HepG2 (cell line): Measurements from ENCODE around the gene HPS3. TPM values are rescaled to one million over a fixed set of nuclear protein-coding genes. Genes with fewer than 3 reads are reported as not detected.

Source experiments
- ATAC-seq: fragments of 200-7000 bp; cut with Tn5 transposase; 3 replicates; pipeline ENCODE4 v1.9.1; 2020; ENCODE audit warnings: mild to moderate bottlenecking, moderate library complexity
- BruUV-seq: library from RNA; stranded (reverse); fragments of 400-500 nt; replicated peaks from 2 replicates; lab custom pipeline; 2021; lab: Mats Ljungman, UMichigan
- CTCF ChIA-PET: fragments of 300-600 bp; formaldehyde crosslinking; extraction: SDS; loops from one replicate; lab custom pipeline; 2021; ENCODE audit warnings: low total read pairs, inconsistent platforms, low intra/inter-chr PET ratio; lab: Yijun Ruan, JAX
- POLR2A ChIA-PET: fragments of 350-600 bp; sonication (Branson Sonifier 250); formaldehyde crosslinking; loops from one replicate; lab custom pipeline; 2020; ENCODE audit warnings: antibody characterized with exemption, inconsistent platforms; lab: Yijun Ruan, JAX
- DNase-seq: peaks from one replicate; pipeline ENCODE4 v3.0.0-alpha.2; 2015; ENCODE audit warnings: low spot score
- FAIRE-seq: peaks from 3 replicates; lab custom pipeline; 2011; peaks lifted over from hg19 to GRCh38; lab: Jason Lieb, UNC
- H2AFZ ChIP-seq: one replicate; pipeline ENCODE4 v1.6.1; 2011; ENCODE audit warnings: low read length, inconsistent platforms
- H3K27ac ChIP-seq: fragments of 300-600 bp; 3 replicates; pipeline ENCODE4 v1.8.0; 2011; ENCODE audit warnings: mixed run types, mild to moderate bottlenecking, mixed read lengths, low read length, inconsistent platforms; ENCODE audit not compliant: insufficient read depth; ENCODE audit errors: extremely low read length
- H3K27me3 ChIP-seq, 2 experiments: fragments of 200-600 bp in 1 of 2; 2 replicates in 1 of 2; 3 replicates in 1 of 2; pipeline versions ENCODE4 v1.6.0 to v1.8.0; 2011; ENCODE audit warnings: low read length in 2 of 2, mild to moderate bottlenecking in 2 of 2, moderate library complexity in 2 of 2, inconsistent platforms in 1 of 2; ENCODE audit not compliant: insufficient read depth in 2 of 2, control insufficient read depth in 1 of 2
- H3K36me3 ChIP-seq, 2 experiments: fragments of 200-600 bp in 1 of 2; replicated peaks in 1 of 2; 2 replicates in 1 of 2; 3 replicates in 1 of 2; pipeline versions ENCODE4 v1.5.1 to v1.8.0; 2011; ENCODE audit warnings: low read length in 2 of 2, inconsistent platforms in 1 of 2; ENCODE audit not compliant: insufficient read depth in 2 of 2, control insufficient read depth in 1 of 2
- H3K4me1 ChIP-seq: 2 replicates; pipeline ENCODE4 v1.5.1; 2012; ENCODE audit warnings: low read length, inconsistent platforms; ENCODE audit not compliant: insufficient read depth
- H3K4me2 ChIP-seq: 2 replicates; pipeline ENCODE4 v1.6.0; 2011; ENCODE audit warnings: low read depth, low read length, inconsistent platforms
- H3K4me3 ChIP-seq, 3 experiments: fragments of 200-600 bp in 1 of 3; sonication (generic), shearing (Covaris generic) in 1 of 3; replicated peaks in 1 of 3; 2 replicates each; pipeline ENCODE4 v1.5.1; 2011 to 2016; ENCODE audit warnings: low read length in 3 of 3, inconsistent platforms in 2 of 3, low read depth in 2 of 3, mild to moderate bottlenecking in 2 of 3, control low read depth in 1 of 3, mixed read lengths in 1 of 3; ENCODE audit not compliant: insufficient read depth in 1 of 3
- H3K79me2 ChIP-seq: one replicate; pipeline ENCODE4 v1.6.1; 2011; ENCODE audit warnings: low read length, inconsistent platforms; ENCODE audit not compliant: insufficient read depth
- H3K9ac ChIP-seq: 2 replicates; pipeline ENCODE4 v1.6.0; 2011; ENCODE audit warnings: mild to moderate bottlenecking, low read depth, low read length, inconsistent platforms; ENCODE audit not compliant: insufficient read depth
- H3K9me3 ChIP-seq: 2 replicates; pipeline ENCODE4 v1.5.1; 2012; ENCODE audit warnings: mild to moderate bottlenecking, low read length
- H4K20me1 ChIP-seq: 2 replicates; pipeline ENCODE4 v1.6.0; 2011; ENCODE audit warnings: inconsistent platforms, mild to moderate bottlenecking, low read length, moderate library complexity; ENCODE audit not compliant: insufficient read depth
- ATF1 ChIP-seq: IDR thresholded peaks from 2 replicates; pipeline ENCODE4 v1.6.1; 2016; ENCODE audit warnings: mild to moderate bottlenecking, control low read depth
- CENPX ChIP-seq: sonication (generic); formaldehyde crosslinking; IDR thresholded peaks from 2 replicates; pipeline ENCODE4 v1.9.0; 2021; ENCODE audit warnings: mild to moderate bottlenecking, missing genetic modification reagents, moderate library complexity
- HIVEP1 ChIP-seq: sonication (generic); formaldehyde crosslinking; IDR thresholded peaks from 2 replicates; pipeline ENCODE4 v1.4.0; 2020; ENCODE audit warnings: mild to moderate bottlenecking, missing genetic modification reagents
- MAF1 ChIP-seq: sonication (generic); formaldehyde crosslinking; IDR thresholded peaks from 2 replicates; pipeline ENCODE4 v1.5.0; 2020; ENCODE audit warnings: missing genetic modification reagents, borderline replicate concordance
- PCBP1 ChIP-seq: fragments of 200-400 bp; formaldehyde crosslinking; IDR thresholded peaks from 2 replicates; pipeline ENCODE4 v1.6.1; 2017; ENCODE audit warnings: mild to moderate bottlenecking, low read depth, low read length, borderline replicate concordance
- PHF20 ChIP-seq: sonication (generic); formaldehyde crosslinking; IDR thresholded peaks from 2 replicates; pipeline ENCODE4 v1.5.0; 2020; ENCODE audit warnings: mild to moderate bottlenecking, missing genetic modification reagents
- SIX4 ChIP-seq: sonication (generic); formaldehyde crosslinking; IDR thresholded peaks from 2 replicates; pipeline ENCODE4 v1.4.0; 2020; ENCODE audit warnings: missing genetic modification reagents
- SMC3 ChIP-seq: IDR thresholded peaks from 2 replicates; pipeline ENCODE4 v1.6.1; 2011; ENCODE audit warnings: low read length, improper control_type of control experiment
- SNRNP70 ChIP-seq: fragments of 200-400 bp; formaldehyde crosslinking; IDR thresholded peaks from 2 replicates; pipeline ENCODE4 v1.6.1; 2017; ENCODE audit warnings: mild to moderate bottlenecking, low read depth, low read length, moderate library complexity
- TAF15 ChIP-seq: fragments of 200-400 bp; formaldehyde crosslinking; IDR thresholded peaks from one replicate; pipeline ENCODE4 v1.6.1; 2018; ENCODE audit warnings: mild to moderate bottlenecking, low read depth, low read length; ENCODE audit not compliant: poor library complexity, severe bottlenecking
- ZNF180 ChIP-seq: sonication (generic); formaldehyde crosslinking; IDR thresholded peaks from 2 replicates; pipeline ENCODE4 v1.4.0; 2020; ENCODE audit warnings: low read depth, missing genetic modification reagents, borderline replicate concordance
- ZNF317 ChIP-seq: sonication (generic); formaldehyde crosslinking; IDR thresholded peaks from 2 replicates; pipeline ENCODE4 v1.5.0; 2020; ENCODE audit warnings: mild to moderate bottlenecking, missing genetic modification reagents
- ZNF547 ChIP-seq: sonication (generic); formaldehyde crosslinking; IDR thresholded peaks from 2 replicates; pipeline ENCODE4 v1.5.1; 2020; ENCODE audit warnings: mild to moderate bottlenecking, missing genetic modification reagents
- ZNF747 ChIP-seq: sonication (generic); formaldehyde crosslinking; IDR thresholded peaks from 2 replicates; pipeline ENCODE4 v1.8.1; 2023; ENCODE audit warnings: missing genetic modification reagents, mild to moderate bottlenecking, borderline replicate concordance
- ZNF841 ChIP-seq: sonication (generic); formaldehyde crosslinking; IDR thresholded peaks from 2 replicates; pipeline ENCODE4 v1.8.1; 2023; ENCODE audit warnings: missing genetic modification reagents, borderline replicate concordance
- WGBS: methylation state at CpG from one replicate; pipeline ENCODE4 v1.1.6; 2017; ENCODE audit warnings: low lambda C conversion rate; 5-methylcytosine and 5-hydroxymethylcytosine counted together
- in situ Hi-C: cut with HindIII; loops from 2 replicates; pipeline ENCODE4 v1.10.0; 2017; ENCODE audit warnings: low pct_unique_long_range_greater_than_20kb; ENCODE audit not compliant: extremely low pct_ligation_motif_present
- intact Hi-C: fragments of 100-400 bp; cut with micrococcal nuclease; formaldehyde crosslinking; loops from one replicate; pipeline ENCODE4 v1.10.0; 2022; ENCODE audit not compliant: unreplicated experiment
- polyA plus RNA-seq, 8 experiments: library from polyadenylated mRNA; depleted of rRNA in 3 of 8; stranded (reverse) in 7 of 8; unstranded in 1 of 8; fragments of >200 nt; fragmentation: Illumina TruSeq in 4 of 8; extraction: Trizol in 4 of 8; gene quantifications; 2 replicates each; pipeline versions ENCODE4 v1.2.1 to v1.2.3, GENCODE V29; 2011 to 2016; ENCODE audit warnings: low read depth in 4 of 8, missing spikeins in 1 of 8, mixed read lengths in 1 of 8; ENCODE audit not compliant: insufficient read depth in 1 of 8
- total RNA-seq, 5 experiments: library from RNA; depleted of rRNA; stranded (reverse); fragments of >200 nt; fragmentation: Illumina TruSeq; extraction: Trizol; gene quantifications; 2 replicates each; pipeline ENCODE4 v1.2.3, GENCODE V29; 2016; ENCODE audit warnings: low read depth in 1 of 5
- TF ChIP-seq, protein P1 (sequence below): sonication (generic); formaldehyde crosslinking; IDR thresholded peaks from 2 replicates; pipeline ENCODE4 v1.4.0; 2020; ENCODE audit warnings: low read depth, mild to moderate bottlenecking, missing genetic modification reagents
- TF ChIP-seq, protein P2 (sequence below): sonication (generic); formaldehyde crosslinking; IDR thresholded peaks from 2 replicates; pipeline ENCODE4 v1.5.0; 2020; ENCODE audit warnings: mild to moderate bottlenecking, low read depth, missing genetic modification reagents, borderline replicate concordance
- TF ChIP-seq, protein P3 (sequence below): sonication (generic); formaldehyde crosslinking; IDR thresholded peaks from 2 replicates; pipeline ENCODE4 v1.5.0; 2020; ENCODE audit warnings: mild to moderate bottlenecking, missing genetic modification reagents, borderline replicate concordance
- TF ChIP-seq, protein P4 (sequence below): sonication (generic); formaldehyde crosslinking; IDR thresholded peaks from 2 replicates; pipeline ENCODE4 v1.8.0; 2022; ENCODE audit warnings: mild to moderate bottlenecking, missing genetic modification reagents; ENCODE audit not compliant: insufficient replicate concordance

The HPS3 gene
- total and polyA plus RNA-seq, 2 of the 13 experiments (the other 11 are each of a cell fraction or from before 2014, with no cell fraction given): 9.5 to 18.9 TPM

DNA sequence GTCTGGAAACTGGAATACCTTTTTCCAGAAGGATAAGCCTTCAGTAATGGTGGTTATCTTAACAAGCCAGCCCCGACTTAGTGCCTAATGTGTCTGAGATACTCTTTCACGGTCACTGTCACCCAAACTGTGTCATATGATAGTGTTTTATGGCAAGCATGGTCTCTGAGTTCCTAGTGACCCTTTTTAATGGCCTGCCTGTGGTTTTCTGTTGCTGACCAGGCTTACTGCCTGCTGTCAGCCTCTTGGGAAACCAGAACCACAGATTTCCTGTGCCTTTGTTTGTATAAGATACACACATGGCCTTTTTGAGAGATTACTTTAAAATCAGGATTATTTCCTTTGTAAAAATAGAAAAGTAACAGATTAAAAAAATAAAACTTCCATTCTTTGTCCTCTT, 22.4 kb downstream of the HPS3 start (continued):
- TF ChIP-seq ZNF180 (CRISPR knock-in tag) (no peak), ZNF317 (CRISPR knock-in tag) (no peak), ZNF841 (CRISPR knock-in tag) (no peak)
- TF ChIP-seq, protein P1, sequence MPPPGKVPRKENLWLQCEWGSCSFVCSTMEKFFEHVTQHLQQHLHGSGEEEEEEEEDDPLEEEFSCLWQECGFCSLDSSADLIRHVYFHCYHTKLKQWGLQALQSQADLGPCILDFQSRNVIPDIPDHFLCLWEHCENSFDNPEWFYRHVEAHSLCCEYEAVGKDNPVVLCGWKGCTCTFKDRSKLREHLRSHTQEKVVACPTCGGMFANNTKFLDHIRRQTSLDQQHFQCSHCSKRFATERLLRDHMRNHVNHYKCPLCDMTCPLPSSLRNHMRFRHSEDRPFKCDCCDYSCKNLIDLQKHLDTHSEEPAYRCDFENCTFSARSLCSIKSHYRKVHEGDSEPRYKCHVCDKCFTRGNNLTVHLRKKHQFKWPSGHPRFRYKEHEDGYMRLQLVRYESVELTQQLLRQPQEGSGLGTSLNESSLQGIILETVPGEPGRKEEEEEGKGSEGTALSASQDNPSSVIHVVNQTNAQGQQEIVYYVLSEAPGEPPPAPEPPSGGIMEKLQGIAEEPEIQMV (CRISPR knock-in tag): no peak
- TF ChIP-seq, protein P2, sequence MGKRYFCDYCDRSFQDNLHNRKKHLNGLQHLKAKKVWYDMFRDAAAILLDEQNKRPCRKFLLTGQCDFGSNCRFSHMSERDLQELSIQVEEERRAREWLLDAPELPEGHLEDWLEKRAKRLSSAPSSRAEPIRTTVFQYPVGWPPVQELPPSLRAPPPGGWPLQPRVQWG (CRISPR knock-in tag): no peak

DNA sequence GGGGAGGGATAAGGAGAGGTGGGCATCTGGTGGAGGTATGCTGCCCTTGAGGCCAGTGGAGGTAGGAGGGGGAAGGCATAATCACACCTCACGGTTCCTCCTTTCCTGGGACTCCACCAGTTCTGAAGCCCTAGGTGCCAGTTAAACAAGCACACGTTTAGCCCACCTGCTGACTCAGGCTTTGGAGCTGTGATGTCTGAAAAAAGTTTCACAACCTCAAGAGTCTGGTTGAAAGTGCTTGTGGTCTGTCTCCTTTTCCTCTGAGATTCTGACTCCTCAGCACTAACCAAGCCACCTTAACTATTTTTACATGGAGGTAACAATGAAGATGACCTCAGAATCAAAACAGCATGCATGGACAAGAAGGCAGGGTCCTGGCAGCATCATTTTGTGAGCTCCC, 23.0 kb downstream of the HPS3 start:
- TF ChIP-seq PHF20 (CRISPR knock-in tag) (no peak), CENPX (CRISPR knock-in tag) (no peak), HIVEP1 (CRISPR knock-in tag) (no peak), SNRNP70 (no peak), ZNF747 (CRISPR knock-in tag) (no peak), PCBP1 (no peak), SMC3 (no peak), TAF15 (no peak), ZNF547 (CRISPR knock-in tag) (no peak), SIX4 (CRISPR knock-in tag) (no peak), ATF1 (CRISPR knock-in tag) (no peak), MAF1 (no peak)
- TF ChIP-seq, protein P3, sequence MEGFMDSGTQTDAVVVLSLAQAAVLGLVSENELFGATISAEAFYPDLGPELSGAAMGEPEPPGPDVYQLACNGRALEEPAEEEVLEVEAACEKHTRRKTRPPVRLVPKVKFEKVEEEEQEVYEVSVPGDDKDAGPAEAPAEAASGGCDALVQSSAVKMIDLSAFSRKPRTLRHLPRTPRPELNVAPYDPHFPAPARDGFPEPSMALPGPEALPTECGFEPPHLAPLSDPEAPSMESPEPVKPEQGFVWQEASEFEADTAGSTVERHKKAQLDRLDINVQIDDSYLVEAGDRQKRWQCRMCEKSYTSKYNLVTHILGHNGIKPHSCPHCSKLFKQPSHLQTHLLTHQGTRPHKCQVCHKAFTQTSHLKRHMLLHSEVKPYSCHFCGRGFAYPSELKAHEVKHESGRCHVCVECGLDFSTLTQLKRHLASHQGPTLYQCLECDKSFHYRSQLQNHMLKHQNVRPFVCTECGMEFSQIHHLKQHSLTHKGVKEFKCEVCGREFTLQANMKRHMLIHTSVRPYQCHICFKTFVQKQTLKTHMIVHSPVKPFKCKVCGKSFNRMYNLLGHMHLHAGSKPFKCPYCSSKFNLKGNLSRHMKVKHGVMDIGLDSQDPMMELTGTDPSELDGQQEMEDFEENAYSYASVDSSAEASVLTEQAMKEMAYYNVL (CRISPR knock-in tag): no peak
- TF ChIP-seq, protein P4, sequence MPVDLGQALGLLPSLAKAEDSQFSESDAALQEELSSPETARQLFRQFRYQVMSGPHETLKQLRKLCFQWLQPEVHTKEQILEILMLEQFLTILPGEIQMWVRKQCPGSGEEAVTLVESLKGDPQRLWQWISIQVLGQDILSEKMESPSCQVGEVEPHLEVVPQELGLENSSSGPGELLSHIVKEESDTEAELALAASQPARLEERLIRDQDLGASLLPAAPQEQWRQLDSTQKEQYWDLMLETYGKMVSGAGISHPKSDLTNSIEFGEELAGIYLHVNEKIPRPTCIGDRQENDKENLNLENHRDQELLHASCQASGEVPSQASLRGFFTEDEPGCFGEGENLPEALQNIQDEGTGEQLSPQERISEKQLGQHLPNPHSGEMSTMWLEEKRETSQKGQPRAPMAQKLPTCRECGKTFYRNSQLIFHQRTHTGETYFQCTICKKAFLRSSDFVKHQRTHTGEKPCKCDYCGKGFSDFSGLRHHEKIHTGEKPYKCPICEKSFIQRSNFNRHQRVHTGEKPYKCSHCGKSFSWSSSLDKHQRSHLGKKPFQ (CRISPR knock-in tag): no peak
- H3K79me2 ChIP-seq: no peaks in the 10 kb centered on the region
- no peaks in the 10 kb centered on the region for H3K4me1 ChIP-seq
- no TSS peak for BruUV-seq
- FAIRE-seq: no peak
- no peak for ATAC-seq
- H3K9ac ChIP-seq: no peak overlapping the region
- H3K4me2 ChIP-seq: no peak overlapping the region
- in situ Hi-C loops: no loop called here
- H3K4me3 ChIP-seq: no peak overlapping the region
- no peaks in the 10 kb centered on the region for H3K27me3 ChIP-seq
- intact Hi-C loops: no loop called here
- CTCF ChIA-PET: no interaction called here
- POLR2A ChIA-PET: no interaction called here
- no peak overlapping the region for H3K27ac ChIP-seq
- H4K20me1 ChIP-seq: no peaks in the 10 kb centered on the region
- H2AFZ ChIP-seq: no peak overlapping the region
- H3K9me3 ChIP-seq: no peaks in the 10 kb centered on the region
- DNase-seq: no peak
- H3K36me3 ChIP-seq: peaks cover 9 to 32% of the 10 kb centered on the region in 2 experiments
- 100% methylated on average over 1 of the region's 2 CpGs for WGBS
